Stimulated activated CD8-positive, alpha-beta memory T cell treated with anti-CD3 and anti-CD28 coated beads, Interleukin-12 subunit alpha, Interleukin-12 subunit beta, amount 100 ng/mL, for 4 hours (primary cell): ENCODE results near the gene TENM4.

ENCODE experiments used
- DNase-seq: peaks from one replicate; pipeline ENCODE4 v3.0.0-alpha.2; 2020; ENCODE audit warnings: low read depth

TENM4 gene

GRCh38 chr11:79119491-79120284, 321.1 kb downstream of the TENM4 start:
- no peak for DNase-seq

- DNase-seq = no peak
Observed at GRCh38 chr11:79117488-79117887, 323.3 kb downstream of the TENM4 start.

GRCh38 chr11:79116600-79116999, 324.2 kb downstream of the TENM4 start:
- DNase-seq = no peak

- no peak for DNase-seq
Observed at GRCh38 chr11:79113054-79113690, 327.7 kb downstream of the TENM4 start.

- DNase-seq = no peak
Observed at GRCh38 chr11:79110796-79111195, 330.0 kb downstream of the TENM4 start.

GRCh38 chr11:79110321-79110720, 330.5 kb downstream of the TENM4 start:
- DNase-seq = no peak

- no peak for DNase-seq
Observed at GRCh38 chr11:79108851-79109250, 332.0 kb downstream of the TENM4 start.

GRCh38 chr11:79102840-79103239, 338.0 kb downstream of the TENM4 start:
- DNase-seq = no peak

- no peak for DNase-seq
Observed at GRCh38 chr11:79101656-79102055, 339.2 kb downstream of the TENM4 start.

- no peak for DNase-seq
Observed at GRCh38 chr11:79100093-79100910, 340.5 kb downstream of the TENM4 start.

GRCh38 chr11:79098146-79098545, 342.7 kb downstream of the TENM4 start:
- DNase-seq = no peak

GRCh38 chr11:79097246-79097875, 343.5 kb downstream of the TENM4 start:
- no peak for DNase-seq

GRCh38 chr11:79095424-79095823, 345.4 kb downstream of the TENM4 start:
- no peak for DNase-seq

- DNase-seq = no peak
Observed at GRCh38 chr11:79094616-79095015, 346.2 kb downstream of the TENM4 start.

GRCh38 chr11:79092791-79093353, 348.0 kb downstream of the TENM4 start:
- DNase-seq = no peak

- no peak for DNase-seq
Observed at GRCh38 chr11:79090191-79090705, 350.6 kb downstream of the TENM4 start.

- DNase-seq = no peak
Observed at GRCh38 chr11:79089601-79090000, 351.2 kb downstream of the TENM4 start.

- no peak for DNase-seq
Observed at GRCh38 chr11:79088967-79089366, 351.9 kb downstream of the TENM4 start.

- no peak for DNase-seq
Observed at GRCh38 chr11:79087961-79088318, 352.9 kb downstream of the TENM4 start.

GRCh38 chr11:79087238-79087960, 353.4 kb downstream of the TENM4 start:
- DNase-seq = no peak

- no peak for DNase-seq
Observed at GRCh38 chr11:79086056-79086455, 354.8 kb downstream of the TENM4 start.
